ENCODE results near the gene EID3. TPM values are rescaled to one million over a fixed set of nuclear protein-coding genes. Genes with fewer than 3 reads are reported as not detected.
"Not testable (repeated sequence)": the region's sequence is repeated elsewhere in the genome, so short reads cannot be mapped to it uniquely, and the experiment has no call there.

Gene EID3
- total RNA-seq, 6 experiments from 2014 or later = 2.2 to 4.4 (median 4.1) TPM

DNA sequence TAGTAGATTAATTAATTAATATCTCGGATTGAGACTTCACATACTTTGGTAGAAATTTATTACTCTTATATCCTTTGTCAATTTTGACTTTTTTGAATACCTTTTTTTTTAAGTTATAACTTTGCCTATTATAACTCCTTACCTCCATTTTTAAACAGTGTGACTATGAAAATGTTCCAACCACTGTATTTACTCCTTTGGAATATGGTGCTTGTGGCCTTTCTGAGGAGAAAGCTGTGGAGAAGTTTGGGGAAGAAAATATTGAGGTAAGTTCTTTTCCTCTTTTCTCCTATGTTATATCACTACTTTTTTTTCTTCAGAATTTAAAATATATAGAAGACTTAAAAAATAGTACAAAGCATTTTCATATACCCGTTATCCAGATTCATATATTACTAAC, 27.8 kb downstream of the EID3 start:
- H3K27me3 Mint-ChIP-seq (ENCODE audit: insufficient read depth) = peaks cover 41% of the 10 kb centered on the region
- H3K36me3 Mint-ChIP-seq (ENCODE audit: low read depth) = peaks cover 53% of the 10 kb centered on the region
- H3K27ac Mint-ChIP-seq = peak overlapping the region; percentile 40; the same call in 1 of the 2 replicates
- DNase-seq = no peak
- H3K4me3 Mint-ChIP-seq = no peak overlapping the region
- H3K9me3 Mint-ChIP-seq = no peaks in the 10 kb centered on the region; the same call in 1 of the 2 replicates
- TF ChIP-seq CTCF (IDR thresholded peaks at IDR 0.05) = no peak
- peaks cover 22% of the 10 kb centered on the region for H3K4me1 Mint-ChIP-seq (ENCODE audit: low read depth)

DNA sequence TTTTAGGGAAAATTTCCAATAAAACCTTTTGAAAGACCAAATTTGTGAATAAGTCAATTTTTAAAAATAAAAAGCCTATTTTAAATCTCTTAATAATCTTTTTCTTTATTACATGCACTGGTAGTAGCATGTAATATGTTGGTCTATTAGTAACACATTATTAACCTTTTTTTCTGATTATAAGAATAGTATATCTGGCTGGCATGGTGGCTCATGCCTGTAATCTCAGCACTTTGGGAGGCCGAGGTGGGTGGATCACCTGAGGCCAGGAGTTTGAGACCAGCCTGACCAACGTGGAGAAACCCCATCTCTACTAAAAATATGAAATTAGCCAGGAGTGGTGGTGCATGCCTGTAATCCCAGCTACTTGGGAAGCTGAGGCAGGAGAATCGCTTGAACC, 28.7 kb downstream of the EID3 start:
- DNase-seq, H3K9me3 Mint-ChIP-seq, H3K27ac Mint-ChIP-seq, H3K4me3 Mint-ChIP-seq: not testable (repeated sequence)
- Mint-ChIP-seq H3K4me1 (ENCODE audit: low read depth) (peaks cover 16% of the 10 kb centered on the region), H3K27me3 (ENCODE audit: insufficient read depth) (peaks cover 35% of the 10 kb centered on the region), H3K36me3 (ENCODE audit: low read depth) (peaks cover 53% of the 10 kb centered on the region)

DNA sequence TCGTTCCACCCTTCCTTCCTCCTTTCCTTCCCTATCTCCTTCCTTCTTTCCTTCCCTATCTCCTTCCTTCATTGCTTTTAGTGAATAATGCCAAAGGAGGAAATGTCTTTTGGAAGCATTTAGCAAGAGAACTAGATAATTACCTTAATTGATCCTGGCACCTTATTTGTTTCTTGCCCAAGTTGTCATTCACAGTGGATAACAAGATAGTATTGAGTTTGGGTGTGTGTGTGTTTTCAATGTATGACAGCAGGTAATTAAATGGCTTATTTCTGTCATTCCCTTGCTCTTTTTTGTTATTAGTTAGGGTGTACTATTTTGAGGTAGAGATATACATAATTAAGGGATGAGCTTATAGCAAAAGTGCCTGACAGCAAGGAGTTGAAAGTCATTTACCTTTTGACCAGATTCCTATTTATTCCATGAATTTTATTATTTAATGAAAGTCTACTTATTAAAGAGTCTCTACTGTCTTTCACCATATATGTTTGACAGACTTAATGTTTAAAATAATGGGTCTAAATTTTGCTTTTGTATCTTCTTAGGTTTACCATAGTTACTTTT, 30.2 kb downstream of the EID3 start:
- H3K4me1 Mint-ChIP-seq (ENCODE audit: low read depth) = peaks cover 16% of the 10 kb centered on the region
- H3K4me3 Mint-ChIP-seq = peak overlapping the region; percentile 3; the same call in 1 of the 2 replicates
- H3K27me3 Mint-ChIP-seq (ENCODE audit: insufficient read depth) = peaks cover 32% of the 10 kb centered on the region
- DNase-seq = no peak
- H3K36me3 Mint-ChIP-seq (ENCODE audit: low read depth) = peaks cover 49% of the 10 kb centered on the region
- no peak for TF ChIP-seq CTCF (IDR thresholded peaks at IDR 0.05)
- H3K27ac Mint-ChIP-seq = peak overlapping the region; percentile 70
- no peaks in the 10 kb centered on the region; the same call in 1 of the 2 replicates for H3K9me3 Mint-ChIP-seq

GRCh38 chr12:104334581-104334980, 31.0 kb downstream of the EID3 start:
- peaks cover 20% of the 10 kb centered on the region for H3K4me1 Mint-ChIP-seq (ENCODE audit: low read depth)
- H3K27ac Mint-ChIP-seq = peak overlapping the region; percentile 70
- no peak for DNase-seq
- H3K4me3 Mint-ChIP-seq = peak overlapping the region; percentile 31; the same call in 1 of the 2 replicates
- H3K27me3 Mint-ChIP-seq (ENCODE audit: insufficient read depth) = peaks cover 35% of the 10 kb centered on the region
- peaks cover 51% of the 10 kb centered on the region for H3K36me3 Mint-ChIP-seq (ENCODE audit: low read depth)
- no peaks in the 10 kb centered on the region; the same call in 1 of the 2 replicates for H3K9me3 Mint-ChIP-seq
- TF ChIP-seq CTCF (IDR thresholded peaks at IDR 0.05) = no peak

DNA sequence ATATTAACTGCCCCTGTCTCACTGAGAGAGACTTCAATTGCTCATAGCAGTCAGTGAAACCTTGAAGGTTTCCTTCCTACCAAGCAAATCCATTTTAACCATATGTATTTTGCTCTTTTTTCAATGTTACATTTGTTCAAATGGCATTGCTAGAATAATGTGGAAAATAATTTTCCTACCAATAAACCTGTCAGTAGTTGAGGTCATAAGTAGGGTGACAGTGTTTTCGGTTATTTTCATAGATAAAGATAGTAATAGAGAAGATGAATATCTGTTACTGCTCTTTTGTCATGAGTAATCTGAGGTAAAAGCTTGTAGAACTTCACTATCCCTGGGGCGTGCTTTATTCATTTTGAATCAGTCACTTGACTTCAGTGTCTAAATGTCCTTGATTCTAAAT, 32.6 kb downstream of the EID3 start:
- peak overlapping the region; percentile 9; the same call in 1 of the 2 replicates for H3K27ac Mint-ChIP-seq
- peaks cover 50% of the 10 kb centered on the region for H3K27me3 Mint-ChIP-seq (ENCODE audit: insufficient read depth)
- peaks cover 35% of the 10 kb centered on the region for H3K4me1 Mint-ChIP-seq (ENCODE audit: low read depth)
- peaks cover 8% of the 10 kb centered on the region for H3K9me3 Mint-ChIP-seq
- no peak for DNase-seq
- H3K4me3 Mint-ChIP-seq = no peak overlapping the region
- H3K36me3 Mint-ChIP-seq (ENCODE audit: low read depth) = peaks cover 61% of the 10 kb centered on the region
- no peak for TF ChIP-seq CTCF (IDR thresholded peaks at IDR 0.05)

- H3K27ac Mint-ChIP-seq = peak overlapping the region; percentile 36; the same call in 1 of the 2 replicates
- H3K4me1 Mint-ChIP-seq (ENCODE audit: low read depth) = peaks cover 41% of the 10 kb centered on the region
- peaks cover 58% of the 10 kb centered on the region for H3K27me3 Mint-ChIP-seq (ENCODE audit: insufficient read depth)
- peak overlapping the region; percentile 13; the same call in 1 of the 2 replicates for H3K4me3 Mint-ChIP-seq
- peaks cover 10% of the 10 kb centered on the region for H3K9me3 Mint-ChIP-seq
- H3K36me3 Mint-ChIP-seq (ENCODE audit: low read depth) = peaks cover 60% of the 10 kb centered on the region
- TF ChIP-seq CTCF (IDR thresholded peaks at IDR 0.05) = no peak
- DNase-seq = no peak
Observed at GRCh38 chr12:104337030-104337558, 33.6 kb downstream of the EID3 start.
